Activated naive CD8-positive, alpha-beta T cell treated with anti-CD3 and anti-CD28 coated beads, Interleukin-2, amount 50 U/mL, for 16 hours (primary cell): ENCODE data around the gene RTP5.

Source experiments
- DNase-seq: peaks from one replicate; pipeline ENCODE4 v3.0.0-alpha.2; 2020; ENCODE audit warnings: low read depth, low spot score

The RTP5 gene

DNA sequence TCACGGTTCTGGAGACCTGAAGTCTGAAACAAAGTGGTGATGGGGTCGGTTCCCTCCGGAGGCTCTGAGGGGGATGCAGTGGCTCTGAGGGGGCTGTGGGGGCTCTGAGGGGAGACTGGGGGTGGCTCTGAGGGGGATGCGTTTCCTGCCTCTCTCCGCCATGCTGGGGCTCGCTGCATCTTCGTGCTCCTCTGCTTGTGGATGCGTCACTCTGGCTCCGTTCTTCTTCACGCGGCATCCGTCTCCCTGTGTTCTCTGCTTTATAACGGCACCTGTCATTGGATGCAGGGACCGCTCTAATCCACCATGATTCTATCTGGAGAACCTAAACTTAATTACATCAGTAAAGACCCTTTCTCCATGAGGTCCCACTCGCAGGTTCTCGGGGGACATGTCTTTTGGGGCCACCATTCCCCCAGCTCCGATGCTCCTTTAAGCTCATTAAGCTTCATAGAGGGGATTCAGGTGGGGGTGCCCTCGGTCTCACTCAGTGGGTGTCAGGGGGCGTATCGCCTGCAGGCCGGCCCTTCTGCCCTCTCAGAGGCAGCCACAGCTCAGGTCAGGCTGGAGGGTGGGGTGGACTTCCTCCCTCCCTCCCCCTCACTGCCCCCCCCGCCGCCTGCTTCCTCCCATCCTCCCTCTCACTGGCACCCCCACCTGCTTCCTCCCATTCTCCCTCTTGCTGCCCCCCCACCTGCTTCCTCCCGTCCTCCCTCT is 18.4 kb downstream of the RTP5 start:
- no peak for DNase-seq

DNA sequence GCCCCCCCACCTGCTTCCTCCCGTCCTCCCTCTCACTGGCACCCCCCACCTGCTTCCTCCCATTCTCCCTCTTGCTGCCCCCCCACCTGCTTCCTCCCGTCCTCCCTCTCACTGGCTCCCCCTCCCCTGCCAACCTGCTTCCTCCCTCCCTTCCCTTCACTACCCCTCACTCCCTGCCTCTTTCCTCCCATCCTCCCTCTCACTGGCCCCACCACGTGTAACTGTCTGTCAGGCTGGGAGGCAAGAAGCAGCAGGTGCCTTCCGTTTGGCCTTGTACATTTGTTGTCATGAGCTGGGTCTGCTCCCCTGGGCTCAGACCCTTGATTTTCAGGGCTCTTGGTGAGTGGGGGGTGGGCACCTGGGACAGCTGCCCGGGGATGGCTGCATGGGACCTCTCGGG is 19.1 kb downstream of the RTP5 start:
- no peak for DNase-seq

DNA sequence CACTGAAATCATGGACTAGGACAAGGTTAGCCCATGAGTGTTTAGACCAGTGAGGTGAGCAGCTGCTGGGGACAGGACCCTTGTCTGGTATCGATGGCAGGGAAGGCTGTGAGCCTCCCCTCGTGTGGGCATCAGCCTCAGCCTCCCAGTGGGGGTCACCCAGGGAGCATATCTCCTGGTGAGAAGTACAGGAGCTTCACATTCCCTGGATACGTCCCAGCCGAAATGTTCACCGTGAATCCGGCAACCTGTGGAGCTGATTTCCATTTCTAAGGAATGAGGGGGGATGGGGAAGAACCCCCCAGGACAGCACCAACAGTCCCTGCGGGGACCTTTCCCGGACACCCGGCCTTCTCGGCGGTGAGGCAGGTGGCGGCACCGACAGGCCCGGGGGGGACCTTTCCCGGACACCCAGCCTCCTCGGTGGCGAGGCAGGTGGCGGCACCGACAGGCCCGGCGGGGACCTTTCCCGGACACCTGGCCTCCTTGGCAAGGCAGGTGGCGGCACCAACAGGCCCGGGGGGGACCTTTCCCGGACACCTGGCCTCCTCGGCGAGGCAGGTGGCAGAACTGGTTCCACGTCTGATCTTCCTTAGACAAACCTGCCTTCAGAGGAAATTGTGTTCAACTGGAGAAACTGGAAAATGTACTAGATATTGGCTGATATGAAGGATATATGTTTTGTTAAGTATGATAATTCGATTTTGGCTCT is 21.2 kb downstream of the RTP5 start:
- DNase-seq = no peak

DNA sequence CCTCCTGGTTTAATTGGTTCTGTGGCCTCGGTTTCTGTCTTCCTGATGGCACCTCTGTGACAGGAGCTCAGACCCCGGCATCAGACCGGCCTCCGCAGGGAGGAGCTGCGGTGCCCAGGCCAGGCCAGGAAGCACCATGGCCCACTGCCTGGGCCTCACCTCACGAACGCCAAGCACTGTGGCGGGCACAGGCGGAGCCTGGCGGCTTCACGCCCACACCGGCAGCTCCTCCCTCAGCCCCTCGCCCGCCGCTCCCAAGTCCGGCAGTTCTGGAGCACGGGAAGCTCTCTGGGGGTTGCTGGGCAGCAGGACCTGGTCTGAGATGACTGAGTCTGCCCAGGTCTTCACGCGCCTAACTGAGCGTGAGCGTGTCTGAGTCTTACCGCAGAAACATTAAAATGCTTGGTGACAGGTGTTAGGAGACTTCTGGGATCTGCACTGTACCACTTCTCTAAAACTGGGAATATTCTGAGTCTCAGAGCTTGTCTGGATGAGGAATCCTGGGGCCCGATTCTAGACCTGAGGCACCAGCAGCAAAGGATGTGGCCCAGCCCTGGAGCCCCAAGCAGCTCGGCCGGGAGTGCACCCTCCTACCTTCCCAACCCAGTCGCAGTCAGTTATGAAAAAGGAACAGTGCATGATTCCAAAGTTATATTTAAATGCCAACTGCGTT is 21.9 kb downstream of the RTP5 start:
- no peak for DNase-seq

DNA sequence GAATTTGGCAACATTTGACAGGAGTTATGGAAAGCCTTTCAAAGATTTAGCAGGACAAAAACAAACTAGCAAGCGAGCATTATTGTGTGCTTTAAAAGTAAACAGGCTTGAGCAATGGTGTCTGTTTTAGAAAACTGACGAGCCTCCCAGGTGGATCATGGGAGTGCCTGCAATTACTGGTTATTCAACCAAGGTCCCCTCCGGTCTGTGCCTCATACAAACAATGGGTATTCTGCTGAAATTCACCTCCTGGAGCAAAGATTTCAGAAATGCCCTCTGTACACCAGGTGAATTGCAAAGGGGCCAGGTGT is 22.4 kb downstream of the RTP5 start:
- no peak for DNase-seq

DNA sequence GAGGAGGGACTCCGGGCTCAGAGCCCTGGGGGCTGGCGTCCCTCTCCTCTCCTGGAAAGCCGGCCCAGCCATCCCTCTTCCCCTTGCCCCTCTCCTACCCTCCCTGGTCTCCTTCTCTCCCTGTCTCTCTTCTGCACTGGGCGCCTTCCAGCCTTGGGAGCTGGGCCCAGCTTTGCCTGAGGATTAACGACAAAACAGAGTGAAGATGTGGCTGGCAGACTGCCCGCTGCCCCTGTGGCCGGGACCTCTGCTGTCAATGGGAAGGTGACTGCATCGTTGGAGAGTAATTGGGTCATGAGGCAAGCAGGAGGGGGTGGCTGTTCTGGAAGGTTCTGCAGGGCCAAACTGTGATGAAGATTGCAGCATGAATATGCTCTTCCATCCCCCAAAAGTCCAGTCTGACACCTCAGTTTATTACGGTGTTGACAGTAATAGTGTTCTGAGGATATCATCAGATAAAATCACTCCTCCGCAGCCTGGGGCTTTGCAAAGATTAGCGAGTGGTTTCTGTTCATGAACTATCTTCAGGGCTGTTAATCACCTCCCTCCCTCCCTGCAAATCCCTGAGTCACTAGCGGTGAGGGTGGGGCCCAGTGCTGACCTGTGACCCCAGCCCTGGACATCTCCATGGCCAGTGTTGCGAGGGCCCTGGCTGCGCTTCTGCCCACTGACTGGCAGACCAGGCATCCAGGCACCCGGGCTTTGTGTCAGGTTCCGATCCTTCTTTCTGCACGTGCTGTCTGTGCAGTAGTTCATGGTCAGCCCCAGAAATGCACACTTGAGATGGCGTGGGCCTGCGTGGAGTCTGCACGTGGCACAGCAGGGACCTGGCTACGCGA is 23.0 kb downstream of the RTP5 start:
- no peak for DNase-seq

DNA sequence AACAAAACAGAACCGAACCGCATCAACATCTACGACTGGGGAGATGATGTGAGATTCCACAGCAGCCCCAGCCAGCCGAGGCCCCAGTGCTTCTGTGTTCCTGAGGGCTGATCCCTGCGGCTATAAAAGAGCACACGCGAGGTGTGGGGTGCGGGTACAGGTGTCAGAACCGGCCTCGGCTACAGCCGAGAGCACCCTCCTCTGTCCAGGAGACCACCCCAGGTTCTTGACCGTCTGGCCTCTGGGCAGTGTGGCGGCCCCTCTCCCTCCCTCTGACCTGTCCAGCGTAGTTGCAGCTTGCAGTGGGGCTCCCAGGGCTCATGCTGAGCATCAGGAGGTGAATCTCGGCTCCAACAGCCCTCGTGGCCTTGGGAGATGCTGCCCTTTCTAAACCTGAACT is 23.7 kb downstream of the RTP5 start:
- no peak for DNase-seq

DNA sequence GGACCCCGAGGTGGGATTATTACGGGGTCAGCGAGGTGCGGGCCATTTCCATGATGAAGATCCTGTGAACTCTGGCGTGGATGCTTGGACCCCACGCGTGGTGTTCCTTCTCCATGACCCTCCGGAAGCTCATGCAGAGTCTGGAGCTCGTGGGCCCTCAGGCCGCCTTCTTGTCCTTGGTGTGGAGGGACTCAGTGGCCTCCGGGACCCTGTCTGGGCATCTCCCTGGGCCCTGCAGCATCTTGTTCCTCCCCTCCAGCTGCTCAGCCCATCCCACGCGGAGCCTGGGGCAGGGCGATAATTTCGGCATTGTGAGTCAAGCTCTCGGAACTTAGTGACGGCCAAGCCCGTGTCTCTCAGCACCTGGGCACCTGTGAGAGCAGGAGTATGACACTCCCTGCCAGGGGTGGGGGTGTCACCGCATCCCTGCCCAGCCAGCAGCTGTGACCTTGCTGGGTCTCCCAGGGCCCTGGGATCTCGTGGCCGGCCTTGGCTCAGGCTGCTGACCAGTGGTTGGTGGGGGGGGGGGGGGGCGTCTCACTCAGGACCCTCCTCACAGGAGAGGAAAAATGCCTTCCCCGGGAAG is 24.6 kb downstream of the RTP5 start:
- DNase-seq = no peak

DNA sequence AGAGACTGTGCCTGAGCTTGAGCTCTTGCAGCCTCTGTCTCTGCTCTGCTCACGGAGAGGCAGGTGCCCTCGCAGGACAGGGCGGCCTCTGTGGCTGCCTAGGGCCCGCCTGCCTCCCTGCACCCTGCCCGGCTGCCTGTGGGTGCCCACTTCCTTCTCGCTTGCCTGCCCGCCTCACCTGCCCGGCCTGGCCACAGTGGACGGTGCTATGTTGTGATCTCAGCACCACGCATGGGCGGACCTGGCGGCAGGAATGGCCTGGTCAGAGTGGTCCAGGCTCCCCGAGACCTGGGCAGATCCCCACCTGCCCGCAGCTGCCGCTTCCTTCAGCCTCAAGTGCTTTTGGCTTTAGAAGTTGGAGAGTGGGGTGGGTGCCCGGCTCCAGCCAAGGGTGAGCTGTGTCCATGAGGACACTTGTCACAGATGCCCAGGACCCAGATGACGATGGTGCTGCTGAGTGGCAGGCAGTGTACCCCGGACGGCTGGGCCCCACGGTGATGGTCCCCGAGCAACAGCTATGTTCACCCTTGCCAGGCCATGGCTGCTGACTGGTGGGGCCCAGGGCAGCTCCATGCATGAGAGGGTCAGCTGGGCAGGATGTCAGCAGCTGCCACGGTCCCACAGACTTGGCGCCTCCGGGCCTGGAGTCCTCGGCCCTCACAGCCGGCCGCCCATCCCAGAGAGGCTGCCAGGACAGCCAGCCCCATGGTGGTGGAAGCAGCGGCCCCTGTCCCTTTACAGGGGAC is 25.3 kb downstream of the RTP5 start:
- no peak for DNase-seq

DNA sequence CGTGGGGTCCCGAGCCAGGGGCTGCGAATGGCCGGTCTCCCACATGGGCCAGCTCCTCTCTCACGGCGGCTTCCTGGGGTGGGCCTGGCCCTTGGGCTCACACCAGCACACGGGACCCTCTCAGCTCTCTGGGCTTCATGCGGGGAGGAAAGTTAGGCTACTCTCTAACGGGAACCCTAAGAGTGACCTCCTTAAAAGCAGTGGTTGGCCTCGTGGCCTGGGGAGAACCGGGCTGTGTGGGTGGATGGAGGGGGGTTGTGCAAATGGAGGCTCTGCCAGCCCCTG is 25.8 kb downstream of the RTP5 start:
- no peak for DNase-seq

DNA sequence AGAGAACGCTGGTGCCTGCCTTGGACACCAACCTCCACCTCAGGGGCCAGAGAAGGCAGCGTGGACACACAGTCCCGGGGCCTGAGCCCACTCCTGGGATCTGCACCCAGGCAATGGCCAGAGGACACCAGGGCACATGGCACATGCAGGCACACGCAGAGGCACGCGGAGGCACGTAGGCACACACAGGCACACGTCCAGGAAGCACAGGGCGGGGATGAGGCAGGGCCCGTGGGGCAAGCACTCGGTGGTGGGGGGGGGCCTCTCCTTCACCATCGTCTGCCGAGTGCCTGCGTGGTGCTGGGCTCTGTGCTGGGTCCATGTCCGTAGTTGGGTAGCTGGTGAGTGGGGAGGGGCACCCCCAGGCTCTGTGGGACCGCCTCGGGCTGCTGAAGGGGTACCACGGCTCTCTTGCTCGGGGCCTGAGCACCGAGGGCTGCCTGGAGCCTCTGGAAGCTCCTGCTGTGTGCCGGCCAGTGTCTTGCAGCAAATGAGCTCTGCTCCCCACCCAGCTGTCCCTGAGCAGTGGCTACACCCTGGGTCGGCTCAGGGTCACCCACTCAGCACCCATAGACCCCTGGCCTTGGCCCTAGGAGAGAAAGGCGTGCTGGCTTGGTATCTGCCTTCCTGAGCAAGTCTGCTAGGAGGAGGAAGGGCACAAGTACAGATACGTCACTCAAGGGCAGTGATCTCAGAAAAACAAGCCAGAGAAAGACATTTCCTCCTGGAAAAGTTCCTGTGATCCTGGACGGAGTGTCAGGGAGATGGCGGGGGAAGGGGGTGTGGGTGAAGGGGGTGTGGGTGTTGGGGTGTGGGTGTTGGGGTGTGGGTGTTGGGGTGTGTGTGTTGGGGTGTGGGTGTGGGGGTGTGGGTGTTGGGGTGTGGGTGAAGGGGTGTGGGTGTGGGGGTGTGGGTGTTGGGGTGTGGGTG is 26.4 kb downstream of the RTP5 start:
- no peak for DNase-seq

DNA sequence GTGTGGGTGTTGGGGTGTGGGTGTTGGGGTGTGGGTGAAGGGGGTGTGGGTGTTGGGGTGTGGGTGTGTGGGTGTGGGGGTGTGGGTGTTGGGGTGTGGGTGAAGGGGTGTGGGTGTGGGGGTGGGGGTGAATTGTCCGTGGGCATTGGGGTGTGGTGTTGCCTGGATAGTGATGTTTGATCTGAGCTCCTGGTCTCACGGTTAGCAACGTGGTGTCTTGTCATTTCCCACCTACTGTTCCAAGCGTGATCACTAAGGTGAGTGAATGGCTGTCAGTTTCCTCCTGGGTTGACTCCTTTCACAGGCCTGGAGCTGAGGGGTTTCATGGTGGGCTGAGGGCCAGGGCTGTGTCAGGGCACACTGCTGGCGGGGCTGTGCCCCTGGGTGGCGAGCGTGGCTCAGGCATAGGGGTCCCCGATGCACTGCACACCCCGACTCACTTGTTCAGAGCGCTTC is 27.2 kb downstream of the RTP5 start:
- no peak for DNase-seq

DNA sequence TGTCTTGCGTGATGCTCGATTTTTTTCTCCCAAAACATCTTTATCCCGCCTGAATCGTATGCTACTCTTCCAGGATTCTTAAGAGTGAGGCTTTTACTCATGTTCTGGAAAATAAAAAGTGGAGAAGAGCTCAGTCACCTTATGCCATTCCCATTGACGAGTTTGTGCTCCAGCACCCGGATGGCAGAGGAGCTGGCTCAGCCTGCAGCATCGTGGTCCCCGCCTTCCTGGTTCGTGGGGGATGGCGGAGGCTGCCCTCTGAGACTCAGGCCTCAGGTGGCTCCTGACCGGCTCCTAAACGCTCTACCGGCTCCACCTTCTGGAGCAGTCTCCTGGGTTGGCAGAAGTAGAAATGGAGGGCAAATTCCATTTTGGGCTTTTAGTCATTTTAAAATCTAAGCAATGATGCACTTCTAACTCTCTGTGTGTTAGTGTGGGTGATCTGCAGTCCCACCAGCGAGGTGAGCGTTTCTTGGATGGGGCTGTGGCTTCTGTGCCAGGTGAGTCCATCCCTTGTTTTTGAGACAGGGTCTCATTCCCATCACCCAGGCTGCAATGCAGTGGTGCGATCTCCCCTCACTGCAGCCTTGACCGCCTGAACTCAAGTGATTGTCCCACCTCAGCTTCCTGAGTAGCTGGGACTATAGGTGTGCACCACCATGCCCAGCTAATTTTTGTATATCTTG is 27.8 kb downstream of the RTP5 start:
- DNase-seq = no peak

DNA sequence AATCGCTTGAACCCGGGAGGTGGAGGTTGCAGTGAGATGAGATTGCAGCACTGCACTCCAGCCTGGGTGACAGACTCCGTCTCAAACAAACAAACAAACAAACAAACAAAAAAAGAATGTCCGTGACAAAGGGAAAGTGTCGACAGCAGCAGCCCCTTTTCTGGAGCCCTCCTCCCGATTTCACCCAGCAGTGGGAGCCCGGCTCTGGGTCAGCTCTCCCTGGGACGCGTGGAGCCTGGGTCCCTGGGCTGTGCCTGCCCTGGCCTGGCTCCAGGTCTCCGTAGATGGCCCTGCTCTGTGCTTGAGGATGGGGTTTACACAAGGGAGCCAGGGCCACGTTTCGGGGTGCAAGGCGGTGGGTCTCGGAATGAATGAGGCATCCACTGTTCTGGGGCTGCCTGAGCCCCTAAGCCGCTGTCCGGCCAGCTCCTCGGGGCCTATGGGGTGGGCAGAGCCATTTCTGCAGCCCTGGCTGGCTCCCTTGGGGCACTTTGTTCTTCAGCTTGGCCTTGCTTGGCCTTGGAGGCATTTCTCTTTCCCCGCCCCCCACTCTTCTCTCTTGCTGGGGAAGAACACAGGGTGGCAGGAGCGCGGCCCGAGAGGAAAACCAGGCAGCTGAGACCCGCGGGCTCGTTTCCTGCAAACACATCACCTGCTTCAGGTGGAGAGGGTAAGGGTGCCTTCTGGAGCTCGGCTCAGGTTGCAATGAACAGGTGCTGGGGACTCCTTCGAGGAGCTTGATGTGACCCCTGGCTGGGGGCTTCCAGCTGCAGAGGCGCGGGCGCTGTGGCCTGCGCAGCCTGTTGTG is 29.1 kb downstream of the RTP5 start:
- DNase-seq = no peak

DNA sequence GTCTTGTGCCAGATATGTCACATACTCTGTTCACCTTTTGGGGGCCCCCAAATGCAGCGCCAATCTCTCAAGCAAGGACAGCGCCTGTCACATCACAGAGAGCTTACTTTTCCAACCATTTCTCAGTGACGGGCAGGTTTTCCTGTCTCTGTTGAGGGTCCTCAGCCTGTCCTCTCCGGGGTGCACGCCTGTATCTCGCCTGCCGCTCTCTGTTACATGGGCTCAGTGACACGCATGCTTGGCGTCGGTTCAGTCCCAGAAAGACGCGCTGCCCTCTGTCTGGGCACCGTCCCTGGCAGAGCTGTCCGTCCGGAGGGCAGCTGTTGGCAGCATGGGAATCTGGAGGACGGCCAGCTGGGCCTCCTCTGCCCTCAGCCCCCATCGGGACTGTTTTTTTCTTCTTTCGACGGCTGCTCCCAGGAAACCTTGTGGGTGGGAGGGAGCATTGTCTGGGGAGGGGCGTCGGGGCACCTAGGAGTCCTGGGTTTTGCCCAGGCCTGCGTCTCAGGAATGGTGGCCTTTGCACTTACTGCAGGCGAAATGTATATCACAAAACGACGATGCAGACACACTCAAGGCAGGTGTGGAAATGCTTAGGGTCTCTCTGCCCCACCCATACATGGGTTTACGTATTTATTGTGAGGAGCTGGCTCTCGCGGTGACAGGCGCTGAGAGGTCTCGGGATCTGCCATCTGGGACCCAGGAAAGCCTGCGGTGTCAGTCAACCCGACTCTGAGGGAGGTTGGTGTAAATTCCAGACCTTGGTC is 30.9 kb downstream of the RTP5 start:
- no peak for DNase-seq

DNA sequence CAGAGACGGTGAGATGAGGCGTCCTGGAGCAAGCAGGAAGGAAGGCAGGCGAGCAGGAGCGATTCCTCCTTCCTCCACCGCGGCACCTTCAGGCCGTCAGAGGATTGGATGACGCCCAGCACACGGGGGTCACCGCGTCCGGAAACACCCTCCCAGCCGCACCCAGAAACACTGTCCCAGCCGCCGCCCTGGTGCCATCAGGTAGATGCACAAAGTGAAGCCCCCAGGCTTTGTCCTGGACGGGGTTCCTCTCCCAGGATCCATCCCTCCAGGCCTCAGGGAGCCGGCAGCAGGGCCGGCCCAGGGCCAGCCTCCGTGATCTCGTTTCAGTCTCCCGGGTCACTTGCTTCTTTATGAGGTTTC is 31.5 kb downstream of the RTP5 start:
- DNase-seq = no peak

DNA sequence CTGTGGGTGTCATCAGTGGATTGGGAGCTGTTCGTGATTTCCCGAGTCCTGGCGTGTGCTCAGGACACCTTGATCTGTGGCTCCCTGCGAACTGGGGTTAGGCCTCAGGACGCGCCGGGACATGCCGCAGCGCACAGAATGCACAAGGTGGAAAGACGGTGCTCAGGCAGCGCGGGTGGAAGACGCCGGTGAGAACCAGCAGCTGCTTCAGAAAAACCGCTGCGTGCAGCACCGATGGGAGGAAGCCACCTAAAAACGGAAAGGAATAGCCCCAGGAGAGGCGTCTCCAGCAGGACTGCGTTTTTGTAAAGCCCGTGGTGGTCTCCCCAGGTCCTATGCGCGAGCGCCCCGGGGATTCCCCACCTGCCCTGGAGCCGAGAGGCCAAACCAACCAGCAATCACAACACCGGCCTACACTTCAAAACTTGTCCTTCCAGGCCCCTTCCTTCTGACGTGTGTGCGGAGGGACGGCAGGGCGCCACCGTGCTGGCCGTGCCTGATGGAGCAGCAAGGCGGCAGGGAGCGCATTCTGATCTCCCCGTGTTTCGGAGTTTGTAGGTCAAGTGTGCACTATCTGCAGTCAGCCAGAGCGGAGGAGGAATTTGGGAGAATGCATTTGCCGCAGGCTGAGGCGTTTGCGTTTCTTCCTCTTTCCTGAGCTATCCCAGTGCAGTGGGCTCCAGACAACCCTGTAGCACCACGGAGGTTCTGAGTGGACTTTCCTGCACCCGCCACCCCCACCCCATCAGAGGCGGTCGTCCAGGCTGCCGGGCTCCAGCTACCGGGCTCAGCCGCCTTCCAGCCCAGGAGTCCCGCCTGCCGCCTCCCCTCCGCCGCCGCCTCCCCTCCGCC is 32.2 kb downstream of the RTP5 start:
- no peak for DNase-seq
